Small intestine (tissue), 7 donors: ENCODE data around the gene LYZL2. TPM values are rescaled to one million over a fixed set of nuclear protein-coding genes. Genes with fewer than 3 reads are reported as not detected.
A peak's percentile ranks its signal among the peaks of the same experiment; 100 is the strongest.
"Not testable (repeated sequence)": the region's sequence is repeated elsewhere in the genome, so short reads cannot be mapped to it uniquely, and the experiment has no call there.

Experiments
- DNase-seq, 2 donors: peaks; one replicate each; pipeline versions ENCODE4 v3.0.0 to v3.0.0-alpha.2; 2013
- FAIRE-seq: peaks from 2 replicates; lab custom pipeline; 2012; peaks lifted over from hg19 to GRCh38; lab: Jason Lieb, UNC
- H3K27ac ChIP-seq, 3 donors: one replicate each; pipeline ENCODE4 v1.5.1; 2013; ENCODE audit warnings: low read length in 2 of 3, mild to moderate bottlenecking in 2 of 3, control low read depth in 1 of 3, inconsistent platforms in 1 of 3, low read depth in 1 of 3, moderate library complexity in 1 of 3
- H3K27me3 ChIP-seq, 3 donors: one replicate each; pipeline ENCODE4 v1.6.1; 2013; ENCODE audit warnings: low read length in 3 of 3, inconsistent platforms in 1 of 3; ENCODE audit not compliant: control insufficient read depth in 3 of 3, insufficient read depth in 3 of 3
- H3K36me3 ChIP-seq, 3 donors: one replicate each; pipeline ENCODE4 v1.6.1; 2013; ENCODE audit warnings: low read length in 3 of 3, inconsistent platforms in 1 of 3, low read depth in 1 of 3, mild to moderate bottlenecking in 1 of 3, moderate library complexity in 1 of 3; ENCODE audit not compliant: control insufficient read depth in 3 of 3, insufficient read depth in 2 of 3
- H3K4me1 ChIP-seq, 3 donors: one replicate each; pipeline ENCODE4 v1.6.1; 2013; ENCODE audit warnings: low read length in 2 of 3, inconsistent platforms in 1 of 3, low read depth in 1 of 3, mild to moderate bottlenecking in 1 of 3, moderate library complexity in 1 of 3; ENCODE audit not compliant: control insufficient read depth in 3 of 3, insufficient read depth in 2 of 3
- H3K4me3 ChIP-seq, 3 donors: one replicate each; pipeline ENCODE4 v1.5.1; 2013; ENCODE audit warnings: low read length in 3 of 3, control low read depth in 1 of 3, inconsistent platforms in 1 of 3, low read depth in 1 of 3, mild to moderate bottlenecking in 1 of 3, moderate library complexity in 1 of 3
- H3K9me3 ChIP-seq, 2 donors: one replicate each; pipeline ENCODE4 v1.6.1; 2013; ENCODE audit warnings: low read depth in 1 of 2, low read length in 1 of 2; ENCODE audit not compliant: control insufficient read depth in 2 of 2, insufficient read depth in 1 of 2
- WGBS, 3 donors: extraction: QIAGEN DNeasy Blood & Tissue Kit; methylation state at CpG; one replicate each; pipeline ENCODE4 v1.1.7; 2013; 5-methylcytosine and 5-hydroxymethylcytosine counted together
- polyA plus RNA-seq, 4 donors: library from polyadenylated mRNA; stranded (reverse) in 3 of 4; unstranded in 1 of 4; fragments of 200-250 nt in 3 of 4; fragments of 120-200 nt in 1 of 4; gene quantifications; one replicate each; pipeline versions ENCODE4 v1.2.1 to v1.2.3, GENCODE V29; 2013
- donor health status: healthy with polysubstance abuse.
- donor health status: control.
- donor health status: control.
- donor health status: Bipolar disorder and iron deficiency.
- donor health status: healthy.

LYZL2 gene
- polyA plus RNA-seq, 4 donors: not detected

DNA sequence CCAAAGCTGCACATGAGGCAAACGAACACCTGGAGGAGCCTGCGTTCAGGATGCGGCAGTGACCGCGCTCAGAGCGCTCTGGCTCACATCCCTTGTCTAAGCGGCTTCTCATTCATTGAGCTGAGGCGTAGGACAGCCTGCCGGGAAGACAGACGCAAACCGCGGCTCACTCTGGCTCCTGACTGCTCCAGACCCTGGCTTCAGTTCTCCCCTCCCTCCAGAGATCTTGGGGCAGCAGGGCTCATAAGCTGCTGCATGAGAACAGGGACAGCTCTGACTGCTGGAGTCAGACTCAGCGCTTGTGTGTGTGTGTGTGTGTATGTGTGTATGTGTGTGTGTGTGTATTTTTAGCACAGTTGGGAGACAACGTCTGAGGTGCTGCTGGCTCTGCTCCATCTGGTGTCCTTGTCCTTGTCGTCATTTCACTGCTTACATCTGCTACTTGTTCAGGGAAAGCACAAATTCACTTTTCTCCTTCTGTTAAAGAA is 15.8 kb upstream of the LYZL2 start:
- H3K27ac ChIP-seq: no peak overlapping the region
- 14 to 17% (median 16%) methylated on average over 12 to 15 of the region's 15 CpGs for WGBS, 3 donors
- no peak for FAIRE-seq

GRCh38 chr10:30644408-30644861 is 14.9 kb upstream of the LYZL2 start:
- H3K9me3 ChIP-seq, H3K27ac ChIP-seq, FAIRE-seq, H3K27me3 ChIP-seq, DNase-seq, H3K36me3 ChIP-seq, H3K4me3 ChIP-seq, H3K4me1 ChIP-seq: not testable (repeated sequence)
- WGBS, 3 donors: 73 to 78% (median 76%) methylated on average over 5 of the region's 5 CpGs

More for the DNA sequence above, 15.8 kb upstream of the LYZL2 start:
- H3K4me1 ChIP-seq: no peaks in the 10 kb centered on the region
- no peaks in the 10 kb centered on the region for H3K36me3 ChIP-seq
- DNase-seq: peak in 1 of 2 donors; percentile 13
- no peaks in the 10 kb centered on the region for H3K9me3 ChIP-seq
- no peak overlapping the region for H3K4me3 ChIP-seq
- H3K27me3 ChIP-seq: peaks cover 0 to 3% (median 0%) of the 10 kb centered on the region in 3 donors

GRCh38 chr10:30643557-30644199 is 14.1 kb upstream of the LYZL2 start:
- not testable (repeated sequence) for H3K27ac ChIP-seq, H3K4me3 ChIP-seq, FAIRE-seq, H3K27me3 ChIP-seq, DNase-seq, H3K4me1 ChIP-seq, H3K36me3 ChIP-seq, H3K9me3 ChIP-seq
- WGBS, 3 donors: 65 to 73% (median 72%) methylated on average over 11 to 12 of the region's 12 CpGs

DNA sequence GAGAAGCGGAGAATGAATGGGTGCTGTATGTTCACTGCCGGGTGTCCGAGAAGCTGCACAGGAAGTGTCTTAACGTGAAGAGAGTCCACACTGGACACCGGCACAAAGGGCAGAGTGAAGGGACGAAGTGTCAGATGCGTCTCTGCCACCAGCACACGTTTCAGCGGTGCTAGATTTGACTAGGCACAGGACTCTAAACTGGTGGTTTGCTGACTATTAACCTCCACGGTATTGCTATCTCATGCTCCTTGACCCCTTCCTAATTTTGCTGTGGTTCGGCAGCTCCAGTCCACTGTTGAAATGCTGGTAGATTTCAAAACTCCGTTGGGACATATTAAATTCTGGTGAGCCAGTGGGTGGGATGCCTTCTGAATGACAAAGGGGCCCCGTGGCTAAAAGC is 13.3 kb upstream of the LYZL2 start:
- H3K27ac ChIP-seq, H3K4me1 ChIP-seq, H3K9me3 ChIP-seq, H3K27me3 ChIP-seq, H3K36me3 ChIP-seq, H3K4me3 ChIP-seq, DNase-seq, FAIRE-seq: not testable (repeated sequence)
- WGBS, 3 donors: 75 to 81% (median 77%) methylated on average over 6 to 10 of the region's 13 CpGs

DNA sequence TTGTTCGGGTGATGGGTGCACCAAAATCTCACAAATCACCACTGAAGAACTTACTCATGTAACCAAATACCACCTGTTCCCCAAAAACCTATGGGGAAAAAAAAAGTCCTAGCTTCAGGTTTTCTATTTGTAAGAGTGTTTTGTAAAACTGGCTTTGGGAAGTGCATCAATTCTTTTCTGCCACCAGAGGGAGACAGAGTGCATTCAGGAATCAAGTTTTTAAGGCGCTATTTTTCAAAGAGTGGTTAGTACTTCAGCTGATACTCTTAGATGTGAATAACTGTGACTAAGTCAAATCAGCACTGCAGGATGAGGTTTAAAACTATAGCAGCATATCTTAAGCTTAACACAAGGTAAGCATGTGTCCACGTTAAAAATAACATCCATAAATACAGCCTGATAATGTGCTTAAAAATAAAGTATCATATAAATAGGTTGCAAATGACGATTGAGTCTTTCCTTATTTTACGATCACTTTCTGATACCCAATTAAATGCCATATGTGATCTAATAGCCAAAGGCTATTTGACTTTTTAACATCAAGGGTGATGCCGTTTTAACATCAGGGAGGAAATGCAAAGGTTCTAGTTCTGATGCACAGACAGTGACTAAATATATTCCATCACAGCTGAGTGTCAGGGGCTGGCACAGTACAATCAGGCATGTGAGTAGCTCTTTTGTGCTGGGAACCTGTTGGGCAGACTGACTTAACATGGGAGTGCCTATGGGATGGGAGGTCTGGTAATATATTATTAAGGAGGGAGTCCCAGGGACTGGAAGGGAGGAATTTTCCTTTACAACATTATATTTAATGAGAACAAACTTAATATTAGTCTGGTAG is 10.6 kb upstream of the LYZL2 start:
- Histone ChIP-seq H3K27me3 (no peaks in the 10 kb centered on the region), H3K9me3 (no peaks in the 10 kb centered on the region), H3K4me3 (no peak overlapping the region), H3K36me3 (no peaks in the 10 kb centered on the region), H3K4me1 (no peaks in the 10 kb centered on the region), H3K27ac (no peak overlapping the region)
- 45 to 51% (median 49%) methylated on average over 6 of the region's 6 CpGs for WGBS, 3 donors
- FAIRE-seq (no peak), DNase-seq (peak; percentile 47 to 62)

- no peak for FAIRE-seq
- no peaks in the 10 kb centered on the region for H3K4me1 ChIP-seq
- no peak overlapping the region for H3K4me3 ChIP-seq
- WGBS, 3 donors: 66 to 81% (median 77%) methylated on average over 4 of the region's 4 CpGs
- H3K27me3 ChIP-seq: no peaks in the 10 kb centered on the region
- H3K9me3 ChIP-seq: no peaks in the 10 kb centered on the region
- H3K27ac ChIP-seq: no peak overlapping the region
- DNase-seq: no peak
- no peaks in the 10 kb centered on the region for H3K36me3 ChIP-seq
Measured at GRCh38 chr10:30637881-30638467, 8.4 kb upstream of the LYZL2 start.

GRCh38 chr10:30631188-30631587 is 1.6 kb upstream of the LYZL2 start:
- Histone ChIP-seq H3K36me3 (no peaks in the 10 kb centered on the region), H3K27me3 (no peaks in the 10 kb centered on the region), H3K27ac (no peak overlapping the region), H3K4me1 (no peaks in the 10 kb centered on the region), H3K9me3 (no peaks in the 10 kb centered on the region), H3K4me3 (no peak overlapping the region)
- no peak for DNase-seq
- peak; percentile 26 for FAIRE-seq
- WGBS, 3 donors: 79 to 84% (median 80%) methylated on average over 4 of the region's 4 CpGs

GRCh38 chr10:30630571-30630970 is 1.0 kb upstream of the LYZL2 start:
- FAIRE-seq (no peak), DNase-seq (no peak)
- Histone ChIP-seq H3K27me3 (no peaks in the 10 kb centered on the region), H3K9me3 (no peaks in the 10 kb centered on the region), H3K27ac (no peak overlapping the region), H3K36me3 (no peaks in the 10 kb centered on the region), H3K4me3 (no peak overlapping the region), H3K4me1 (no peaks in the 10 kb centered on the region)
- WGBS, 3 donors: 71 to 76% (median 74%) methylated on average over 2 of the region's 2 CpGs
